A673 (cell line): ENCODE results near the gene SRRM4.

Source experiments
- CTCF ChIP-seq: fragments of 300-800, 200-600 bp; sonication (generic); conservative IDR thresholded peaks from 2 replicates; pipeline ENCODE4 v1.5.1; 2017; ENCODE audit warnings: low read depth, mild to moderate bottlenecking, antibody characterized with exemption, low read length, moderate library complexity, mixed read lengths
- EZH2 ChIP-seq: fragments of 200-600 bp; sonication (generic); IDR thresholded peaks from 2 replicates; pipeline ENCODE4 v1.6.1; 2017; ENCODE audit warnings: borderline replicate concordance, low read depth, mild to moderate bottlenecking, mixed read lengths, antibody characterized with exemption, low read length; ENCODE audit not compliant: poor library complexity, severe bottlenecking

DNA sequence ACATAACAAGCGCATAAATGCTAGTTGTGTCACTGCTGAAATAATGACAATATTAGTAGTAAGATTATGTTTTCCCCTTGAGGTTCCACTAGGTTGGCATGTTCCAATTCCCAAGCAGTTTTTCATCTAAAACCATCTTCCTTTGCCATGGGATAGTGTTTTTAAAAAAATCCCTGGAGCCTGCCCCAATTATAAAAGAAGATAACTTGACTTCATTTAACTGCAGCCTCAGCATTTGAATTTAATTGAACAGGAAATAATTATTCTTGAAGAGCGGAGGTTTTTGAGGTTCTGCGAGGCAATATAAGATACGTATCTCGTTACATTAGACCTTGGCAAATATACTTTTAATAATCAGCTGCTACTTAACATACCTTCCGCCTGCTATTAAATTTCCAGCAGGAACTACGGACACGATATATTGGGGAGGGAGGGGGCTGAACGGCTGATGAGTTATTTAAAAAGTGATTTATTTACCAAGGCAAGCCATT, 132.2 kb downstream of the SRRM4 start:
- TF ChIP-seq CTCF, result no peak
- TF ChIP-seq EZH2, result no peak
